Ramos (cell line): ENCODE data around the gene FKRP.

Source experiments
- in situ Hi-C: fragments of 300-500 bp; cut with MboI; formaldehyde crosslinking; loops from one replicate; pipeline ENCODE4 v1.14.3; 2022; ENCODE audit warnings: low sequenced_read_pairs; ENCODE audit not compliant: unreplicated experiment

FKRP gene

GRCh38 chr19:46718934-46719622, 26.8 kb upstream of the FKRP start:
- in situ Hi-C loops = no loop called here

GRCh38 chr19:46719629-46720502, 26.0 kb upstream of the FKRP start:
- in situ Hi-C loops = no loop called here

DNA sequence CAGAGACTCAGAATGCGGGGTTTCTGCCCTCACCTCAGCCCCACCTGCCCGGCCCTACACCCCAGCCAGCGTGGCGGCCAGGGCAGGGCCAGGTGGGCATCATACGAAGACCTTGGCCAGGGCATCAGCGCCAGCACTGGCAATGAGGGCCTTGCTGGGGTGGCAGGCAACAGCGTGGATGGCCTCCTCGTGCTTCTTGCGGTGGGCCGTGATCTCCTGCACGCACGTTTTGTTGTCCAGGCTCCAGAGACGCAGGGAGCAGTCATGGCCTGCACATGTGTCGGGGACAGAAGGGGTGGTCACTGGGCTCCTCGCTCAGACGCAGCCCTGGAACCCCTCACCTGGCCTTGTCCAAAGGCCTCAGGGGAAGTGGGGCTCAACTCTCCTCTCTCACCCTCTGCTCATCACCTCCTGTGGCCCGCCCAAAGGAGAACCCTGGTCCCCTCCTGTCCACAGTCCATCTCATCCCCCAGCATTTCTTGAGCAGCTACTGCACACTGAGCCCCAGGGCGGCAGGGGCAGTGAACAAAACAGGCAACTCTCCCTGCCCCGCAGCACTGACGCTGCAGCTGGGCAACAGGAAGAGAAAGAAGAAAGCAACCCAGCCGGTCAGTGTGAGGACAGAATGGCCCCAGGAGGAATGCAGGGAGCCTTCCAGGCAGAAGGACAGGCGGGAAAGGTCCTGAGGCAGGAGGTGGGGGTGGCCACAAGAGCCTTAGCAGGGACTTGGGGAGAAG, 25.2 kb upstream of the FKRP start:
- in situ Hi-C loops = no loop called here

- in situ Hi-C loops = no loop called here
Measured at GRCh38 chr19:46721269-46722003, 24.4 kb upstream of the FKRP start.

- in situ Hi-C loops = no loop called here
Measured at GRCh38 chr19:46722004-46722380, 23.9 kb upstream of the FKRP start.

DNA sequence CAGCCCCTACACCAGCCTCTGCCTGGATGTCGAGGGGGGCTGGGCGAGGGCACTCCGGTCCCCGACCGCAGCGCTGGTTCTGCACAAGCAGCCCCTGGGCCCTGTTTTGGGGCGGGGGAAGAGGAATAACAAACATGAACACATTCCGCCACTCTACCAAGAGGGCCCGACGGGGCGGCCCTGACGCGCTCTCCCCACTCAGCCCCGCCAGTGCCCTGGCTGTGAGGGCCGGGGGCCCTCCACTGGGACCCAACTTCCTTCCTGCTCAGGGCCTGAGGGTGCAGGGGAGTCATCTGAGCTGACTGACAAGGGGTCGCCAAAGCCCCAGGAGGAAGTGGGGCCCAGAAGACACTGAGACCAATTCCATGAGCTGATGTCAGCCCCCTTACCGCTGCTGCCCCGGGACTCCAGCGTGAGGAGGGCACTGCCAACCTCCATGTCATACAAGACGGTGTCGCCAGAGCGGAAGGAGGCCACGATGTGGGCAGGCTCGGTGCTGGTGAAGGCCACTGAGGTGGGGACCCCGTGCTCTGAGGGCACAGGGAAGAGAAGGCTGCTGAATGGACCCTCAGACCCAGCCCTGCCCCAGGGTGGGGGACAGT, 23.3 kb upstream of the FKRP start:
- in situ Hi-C loops = no loop called here

DNA sequence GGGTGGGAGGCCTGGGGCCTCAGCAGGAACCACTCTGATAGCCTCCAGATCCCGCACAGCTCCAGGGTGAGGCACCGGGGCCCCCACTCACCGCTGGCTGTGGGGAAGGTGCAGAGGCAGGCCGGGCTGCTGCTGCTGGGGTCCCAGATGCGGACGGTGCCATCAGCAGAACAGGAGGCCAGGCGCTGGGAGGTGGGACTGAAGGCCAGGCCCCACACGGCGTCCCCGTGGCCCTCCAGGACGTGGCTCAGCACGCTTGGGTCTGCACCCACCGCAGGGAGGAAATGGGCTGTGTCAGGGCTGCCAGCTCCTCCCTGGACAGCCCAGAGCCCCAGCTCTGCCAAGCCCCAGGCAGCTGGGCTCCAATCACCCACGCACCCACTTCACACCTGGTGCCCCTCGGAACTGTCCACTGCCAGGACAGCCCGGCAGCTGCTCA, 22.8 kb upstream of the FKRP start:
- in situ Hi-C loops = no loop called here

DNA sequence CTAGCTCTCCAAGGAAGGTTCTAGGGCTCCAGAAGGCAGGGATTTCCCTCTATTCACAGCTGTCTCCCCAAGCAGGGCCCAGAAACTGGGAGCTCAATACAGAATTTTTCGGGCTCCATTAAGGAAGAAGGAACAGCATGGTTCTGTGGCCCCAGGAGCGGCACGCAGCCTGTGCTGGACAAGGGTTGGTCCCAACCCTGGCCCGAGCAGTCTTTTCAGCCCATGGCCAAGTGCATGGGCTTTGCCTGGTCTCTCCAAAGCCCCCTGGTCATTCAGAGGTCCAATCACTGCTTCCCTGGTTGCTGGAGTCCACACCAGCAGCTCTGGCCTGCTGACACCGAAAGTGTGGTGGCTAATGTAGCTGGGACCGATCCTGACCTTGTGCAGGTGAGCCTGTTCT, 22.4 kb upstream of the FKRP start:
- in situ Hi-C loops = no loop called here

DNA sequence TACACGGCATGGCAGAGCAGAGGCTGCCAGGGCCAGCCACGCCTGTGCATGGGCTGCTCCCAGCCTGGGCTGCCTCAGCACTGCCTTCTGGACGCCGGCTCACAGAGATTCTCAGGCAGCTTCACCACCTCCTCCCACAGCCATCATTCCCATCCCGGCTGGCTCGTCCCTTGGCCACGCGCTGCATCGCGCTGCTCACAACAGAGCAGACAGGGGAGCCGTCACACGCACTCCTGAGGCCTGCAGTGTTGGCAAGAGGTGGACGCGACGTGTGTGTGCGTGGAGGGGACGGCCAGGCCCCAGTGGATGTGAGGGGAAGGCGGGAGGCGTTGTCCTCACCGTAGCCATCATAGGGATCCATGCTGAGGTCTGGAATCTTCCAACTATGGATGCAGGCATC, 21.4 kb upstream of the FKRP start:
- in situ Hi-C loops = no loop called here

- in situ Hi-C loops = no loop called here
Measured at GRCh38 chr19:46725036-46725820, 20.6 kb upstream of the FKRP start.

DNA sequence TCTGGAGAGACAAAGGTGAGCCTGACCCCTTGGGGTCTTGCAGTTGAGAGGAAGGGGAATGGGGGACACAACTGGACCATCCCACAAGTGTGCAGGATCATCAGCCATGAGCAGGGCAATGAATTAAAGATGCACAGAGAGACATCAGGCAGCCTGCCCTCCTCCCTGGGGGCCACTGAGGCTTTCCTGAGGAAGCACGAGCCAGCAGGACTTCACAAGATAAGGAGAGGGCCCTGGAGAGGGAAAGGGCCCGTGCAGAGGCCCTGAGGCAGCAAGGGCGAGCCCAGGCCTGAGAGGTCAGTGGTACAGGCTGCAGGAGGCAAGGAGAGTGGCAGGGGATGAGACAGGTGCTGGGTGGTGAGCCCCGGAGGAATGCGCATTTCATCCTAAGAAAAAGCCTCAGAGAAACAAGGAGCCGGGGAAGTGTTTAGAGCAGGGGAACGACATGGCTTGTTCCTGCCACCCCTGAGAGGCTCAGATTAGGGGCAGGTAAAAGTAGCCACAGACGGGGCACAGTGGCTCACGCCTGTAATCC, 19.9 kb upstream of the FKRP start:
- in situ Hi-C loops = no loop called here

- in situ Hi-C loops = no loop called here
Measured at GRCh38 chr19:46726551-46726950, 19.3 kb upstream of the FKRP start.

DNA sequence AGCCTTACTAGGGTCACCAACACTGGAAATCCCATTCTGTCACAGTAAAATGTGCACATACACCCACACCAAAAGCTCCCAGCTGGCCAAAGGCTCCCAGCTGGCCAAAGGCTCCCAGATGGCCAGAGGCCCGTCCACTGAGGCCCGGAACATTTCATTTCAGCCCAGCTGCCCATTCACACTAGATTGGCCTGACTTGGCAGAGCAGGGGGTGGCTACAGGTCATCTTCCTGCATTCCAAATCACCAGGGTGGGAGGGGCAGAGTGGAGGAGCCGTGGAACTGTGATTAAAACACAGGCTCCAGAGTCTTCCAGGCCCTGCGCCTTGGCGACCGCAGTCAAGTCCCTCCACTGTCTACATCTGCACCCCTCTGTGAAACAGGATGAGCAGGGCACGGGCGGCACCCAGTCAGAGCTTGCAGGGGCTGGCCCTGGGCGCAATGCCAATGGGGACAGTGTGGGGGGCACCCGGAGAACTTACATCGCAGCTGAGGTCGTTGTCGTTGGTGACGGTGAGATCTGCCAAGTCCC, 18.8 kb upstream of the FKRP start:
- in situ Hi-C loops = no loop called here

DNA sequence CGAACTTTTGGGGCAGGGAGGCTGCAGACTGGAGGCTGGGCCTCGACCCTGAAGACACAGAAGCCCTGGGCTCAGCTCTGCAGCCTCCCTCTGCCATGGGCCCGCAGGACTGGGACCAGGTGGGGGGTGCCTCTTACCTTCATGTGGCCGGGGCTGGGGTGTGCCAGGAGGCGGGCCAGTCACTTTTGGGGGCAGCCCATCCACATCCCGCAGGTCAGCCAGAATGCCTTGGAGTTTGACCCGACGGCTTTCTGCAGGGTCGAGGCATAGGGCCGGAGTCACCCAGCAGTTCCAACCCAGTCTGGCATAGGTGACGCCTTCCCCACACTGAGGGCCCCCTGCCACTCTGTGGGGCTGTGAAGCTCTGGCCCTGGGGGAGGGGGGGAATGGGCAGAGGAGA, 18.1 kb upstream of the FKRP start:
- in situ Hi-C loops = no loop called here

DNA sequence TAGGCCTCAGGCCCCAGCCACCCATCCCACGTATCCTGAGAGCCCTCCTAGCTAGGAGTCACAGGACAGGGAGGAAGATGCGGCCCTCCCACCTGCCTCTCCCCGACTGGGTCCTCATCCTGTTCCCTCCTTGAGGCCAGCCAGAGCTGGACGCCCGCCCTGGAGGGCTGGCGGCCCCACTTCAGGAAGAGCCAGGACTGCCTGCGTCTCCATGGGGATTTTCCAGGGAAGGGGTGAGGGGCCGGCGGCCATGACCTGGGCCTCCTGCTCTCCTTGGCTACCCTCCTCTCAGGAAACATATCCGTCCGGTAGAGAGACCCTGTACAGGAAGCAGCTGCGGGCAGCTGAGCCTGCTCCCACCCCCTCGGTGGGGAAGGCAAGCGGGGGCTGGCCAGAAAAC, 17.6 kb upstream of the FKRP start:
- in situ Hi-C loops = no loop called here

GRCh38 chr19:46728693-46729339, 17.0 kb upstream of the FKRP start:
- in situ Hi-C loops = no loop called here

DNA sequence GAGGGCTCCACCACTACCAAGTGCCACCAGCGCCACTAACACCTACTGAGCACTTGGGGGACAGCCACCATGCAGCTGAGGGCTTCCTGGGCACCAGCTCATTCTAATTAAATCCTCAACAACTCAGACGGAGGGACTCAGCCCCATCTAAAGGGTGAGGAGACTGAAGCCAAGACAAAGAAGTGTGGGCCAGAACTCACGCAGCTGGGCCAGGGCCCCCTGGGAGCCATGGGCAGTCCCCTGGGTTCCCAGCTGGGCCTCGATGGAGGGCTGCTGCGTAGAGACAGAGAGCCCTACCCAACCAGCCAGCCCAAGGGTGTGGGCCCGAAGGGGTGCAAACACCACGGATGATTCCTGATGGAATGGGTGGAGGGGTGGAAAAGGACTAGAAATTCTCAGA, 16.2 kb upstream of the FKRP start:
- in situ Hi-C loops = no loop called here

- in situ Hi-C loops = no loop called here
Measured at GRCh38 chr19:46730187-46730586, 15.7 kb upstream of the FKRP start.
